Panc1 (cell line): ENCODE data around the gene PHACTR2.

Experiments used
- CTCF ChIP-seq: fragments of 450-650 bp; IDR thresholded peaks from 2 replicates; pipeline ENCODE4 v1.5.1; 2017; ENCODE audit warnings: mild to moderate bottlenecking
- SIN3A ChIP-seq: IDR thresholded peaks from 2 replicates; pipeline ENCODE4 v1.6.1; 2012; ENCODE audit warnings: low read depth, mild to moderate bottlenecking, low read length, moderate library complexity, borderline replicate concordance; ENCODE audit not compliant: insufficient read depth

- TF ChIP-seq CTCF = no peak
- no peak for TF ChIP-seq SIN3A
Measured at GRCh38 chr6:143761074-143761473, 83.3 kb downstream of the PHACTR2 start.
